Calu3 (cell line): ENCODE data around the gene TMEM167A. TPM values are rescaled to one million over a fixed set of nuclear protein-coding genes. Genes with fewer than 3 reads are reported as not detected.

ENCODE experiments used
- BruUV-seq: library from RNA; stranded (reverse); fragments of 400-500 nt; replicated peaks from 2 replicates; lab custom pipeline; 2021; lab: Mats Ljungman, UMichigan
- CTCF ChIA-PET: fragments of 300-600 bp; sonication (Branson Sonifier 250); formaldehyde crosslinking; loops from one replicate; lab custom pipeline; 2022; ENCODE audit warnings: antibody characterized with exemption; lab: Charles Lee
- DNase-seq: peaks from one replicate; pipeline ENCODE4 v3.0.0; 2022
- H3K27ac Mint-ChIP-seq: one replicate; pipeline ENCODE4 v1.8.0; 2022; ENCODE audit warnings: mixed read lengths; ENCODE audit not compliant: unreplicated experiment
- H3K27me3 Mint-ChIP-seq: one replicate; pipeline ENCODE4 v1.8.0; 2022; ENCODE audit warnings: mixed read lengths; ENCODE audit not compliant: unreplicated experiment
- H3K36me3 Mint-ChIP-seq: one replicate; pipeline ENCODE4 v1.8.0; 2022; ENCODE audit warnings: mild to moderate bottlenecking, moderate library complexity, mixed read lengths; ENCODE audit not compliant: insufficient read depth, unreplicated experiment
- H3K4me1 Mint-ChIP-seq: one replicate; pipeline ENCODE4 v1.8.0; 2022; ENCODE audit warnings: mild to moderate bottlenecking, low read depth, mixed read lengths; ENCODE audit not compliant: unreplicated experiment
- H3K4me3 Mint-ChIP-seq: one replicate; pipeline ENCODE4 v1.8.0; 2022; ENCODE audit warnings: mild to moderate bottlenecking, low read depth, moderate library complexity, mixed read lengths; ENCODE audit not compliant: unreplicated experiment
- H3K9me3 Mint-ChIP-seq: one replicate; pipeline ENCODE4 v1.8.0; 2022; ENCODE audit warnings: low read depth, mixed read lengths; ENCODE audit not compliant: unreplicated experiment
- intact Hi-C: fragments of 100-400 bp; cut with micrococcal nuclease; formaldehyde crosslinking; loops from one replicate; pipeline ENCODE4 v1.10.0; 2022; ENCODE audit not compliant: unreplicated experiment
- total RNA-seq: library from RNA; stranded (reverse); gene quantifications from 2 replicates; pipeline ENCODE4 v1.2.3, GENCODE V29; 2022
- TF ChIP-seq, protein P1 (sequence below): fragments of 200-600 bp; IDR thresholded peaks from one replicate; pipeline ENCODE4 v1.8.0; 2022; ENCODE audit warnings: antibody characterized with exemption; ENCODE audit not compliant: unreplicated experiment

TMEM167A gene
- total RNA-seq, 1 experiment from 2014 or later = 165 TPM

DNA sequence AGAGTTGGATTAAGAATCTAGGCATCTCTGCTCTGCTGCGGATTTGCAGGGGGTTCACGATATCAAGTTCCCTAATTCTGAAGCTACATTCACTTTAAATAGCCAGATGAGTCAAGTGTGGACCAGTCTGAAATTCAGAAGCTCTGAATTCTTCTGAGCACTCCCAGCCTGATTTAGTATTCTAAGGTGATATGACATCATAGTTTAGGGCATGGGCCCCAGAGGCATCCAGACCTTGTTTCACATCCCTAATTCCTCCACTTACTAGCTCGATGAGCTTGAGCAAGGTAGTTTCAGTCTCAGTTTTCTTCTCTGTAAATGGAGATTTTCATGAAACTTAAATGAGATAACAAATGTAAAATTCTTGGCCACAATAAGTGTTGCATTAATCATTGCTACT, 65.2 kb downstream of the TMEM167A start:
- H3K9me3 Mint-ChIP-seq = peaks cover 2% of the 10 kb centered on the region
- no peak overlapping the region for H3K4me3 Mint-ChIP-seq
- intact Hi-C loops = no loop called here
- no peaks in the 10 kb centered on the region for H3K36me3 Mint-ChIP-seq
- no TSS peak for BruUV-seq
- H3K27me3 Mint-ChIP-seq = no peaks in the 10 kb centered on the region
- no peaks in the 10 kb centered on the region for H3K4me1 Mint-ChIP-seq
- TF ChIP-seq, protein P1, sequence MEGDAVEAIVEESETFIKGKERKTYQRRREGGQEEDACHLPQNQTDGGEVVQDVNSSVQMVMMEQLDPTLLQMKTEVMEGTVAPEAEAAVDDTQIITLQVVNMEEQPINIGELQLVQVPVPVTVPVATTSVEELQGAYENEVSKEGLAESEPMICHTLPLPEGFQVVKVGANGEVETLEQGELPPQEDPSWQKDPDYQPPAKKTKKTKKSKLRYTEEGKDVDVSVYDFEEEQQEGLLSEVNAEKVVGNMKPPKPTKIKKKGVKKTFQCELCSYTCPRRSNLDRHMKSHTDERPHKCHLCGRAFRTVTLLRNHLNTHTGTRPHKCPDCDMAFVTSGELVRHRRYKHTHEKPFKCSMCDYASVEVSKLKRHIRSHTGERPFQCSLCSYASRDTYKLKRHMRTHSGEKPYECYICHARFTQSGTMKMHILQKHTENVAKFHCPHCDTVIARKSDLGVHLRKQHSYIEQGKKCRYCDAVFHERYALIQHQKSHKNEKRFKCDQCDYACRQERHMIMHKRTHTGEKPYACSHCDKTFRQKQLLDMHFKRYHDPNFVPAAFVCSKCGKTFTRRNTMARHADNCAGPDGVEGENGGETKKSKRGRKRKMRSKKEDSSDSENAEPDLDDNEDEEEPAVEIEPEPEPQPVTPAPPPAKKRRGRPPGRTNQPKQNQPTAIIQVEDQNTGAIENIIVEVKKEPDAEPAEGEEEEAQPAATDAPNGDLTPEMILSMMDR = no peak
- DNase-seq = no peak
- H3K27ac Mint-ChIP-seq = no peak overlapping the region
- CTCF ChIA-PET = no interaction called here

GRCh38 chr5:83009408-83009807, 67.8 kb downstream of the TMEM167A start:
- BruUV-seq = no TSS peak
- TF ChIP-seq, protein P1 = no peak
- Mint-ChIP-seq H3K27me3 (no peaks in the 10 kb centered on the region), H3K36me3 (no peaks in the 10 kb centered on the region), H3K4me1 (no peaks in the 10 kb centered on the region), H3K27ac (no peak overlapping the region), H3K9me3 (peaks cover 2% of the 10 kb centered on the region), H3K4me3 (no peak overlapping the region)
- intact Hi-C loops = no loop called here
- CTCF ChIA-PET = no interaction called here
- DNase-seq = no peak

GRCh38 chr5:83007755-83008154, 69.4 kb downstream of the TMEM167A start:
- CTCF ChIA-PET = no interaction called here
- Mint-ChIP-seq H3K9me3 (peaks cover 2% of the 10 kb centered on the region), H3K27me3 (no peaks in the 10 kb centered on the region), H3K27ac (no peak overlapping the region), H3K36me3 (no peaks in the 10 kb centered on the region), H3K4me3 (no peak overlapping the region), H3K4me1 (no peaks in the 10 kb centered on the region)
- TF ChIP-seq, protein P1 = no peak
- intact Hi-C loops = no loop called here
- no TSS peak for BruUV-seq
- DNase-seq = no peak

DNA sequence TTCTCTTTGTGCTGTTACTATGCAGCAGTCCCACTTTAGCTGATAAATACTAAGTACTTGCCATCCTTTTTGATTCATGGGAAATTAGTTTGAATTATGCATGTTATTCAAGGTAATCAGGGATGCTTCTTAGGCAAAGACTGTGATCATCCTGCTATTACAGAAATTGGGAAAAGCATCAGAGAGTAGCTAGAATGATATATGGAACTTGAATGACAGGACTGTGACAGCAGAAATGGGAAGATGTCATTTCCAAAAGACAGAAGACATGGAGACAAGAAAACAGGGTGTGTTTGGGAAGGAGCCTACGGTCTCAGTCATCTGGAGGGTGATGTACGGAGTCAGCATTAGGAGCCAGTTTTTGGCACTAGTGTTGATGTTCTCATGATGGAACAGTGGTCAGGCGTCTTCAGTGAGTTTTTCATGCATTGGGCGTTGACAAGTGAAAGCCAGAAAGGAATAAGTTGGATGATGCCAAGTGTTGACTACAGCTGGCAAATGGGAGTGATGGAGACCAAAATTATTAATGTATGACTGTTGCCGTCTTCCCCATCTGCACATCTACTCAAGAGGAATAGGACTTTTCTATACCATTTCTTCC, 70.4 kb downstream of the TMEM167A start:
- DNase-seq = no peak
- no TSS peak for BruUV-seq
- H3K27me3 Mint-ChIP-seq = no peaks in the 10 kb centered on the region
- intact Hi-C loops = no loop called here
- peaks cover 3% of the 10 kb centered on the region for H3K4me1 Mint-ChIP-seq
- no peak overlapping the region for H3K4me3 Mint-ChIP-seq
- H3K27ac Mint-ChIP-seq = no peak overlapping the region
- peaks cover 2% of the 10 kb centered on the region for H3K9me3 Mint-ChIP-seq
- CTCF ChIA-PET = interaction anchor here (1.2 kb wide), 1 partner anchor 43 kb away, joined by 3 read pairs; no protein-coding TSS in a partner anchor
- H3K36me3 Mint-ChIP-seq = no peaks in the 10 kb centered on the region
- TF ChIP-seq, protein P1 = no peak
